ENCODE measurements around the gene CFAP97.
A peak's percentile ranks its signal among the peaks of the same experiment; 100 is the strongest.

Gene CFAP97

GRCh38 chr4:185190306-185190856, 13.4 kb downstream of the CFAP97 start:
- in situ Hi-C loops (cut with HindIII; ENCODE audit: low sequenced_read_pairs), result loop anchor here (25.0 kb wide), 1 partner anchor 847 kb away; no protein-coding TSS in a partner anchor
- no peak overlapping the region for H3K4me3 ChIP-seq (ENCODE audit: low read depth, low read length)
- no peak for TF ChIP-seq CTCF (IDR thresholded peaks at IDR 0.05; ENCODE audit: low read depth, low read length, missing control alignments)
- DNase-seq (ENCODE audit: low read depth), result no peak

- TF ChIP-seq CTCF (IDR thresholded peaks at IDR 0.05; ENCODE audit: low read depth, low read length, missing control alignments), result no peak
- in situ Hi-C loops (cut with HindIII; ENCODE audit: low sequenced_read_pairs), result loop anchor here (25.0 kb wide), 1 partner anchor 848 kb away; no protein-coding TSS in a partner anchor
- DNase-seq (ENCODE audit: low read depth), result no peak
- no peak overlapping the region for H3K4me3 ChIP-seq (ENCODE audit: low read depth, low read length)
These were observed 14.0 kb downstream of the CFAP97 start for GRCh38 chr4:185189606-185190305.

GRCh38 chr4:185186769-185187168, 17.0 kb downstream of the CFAP97 start:
- H3K4me3 ChIP-seq (ENCODE audit: low read depth, low read length), result no peak overlapping the region
- no peak for DNase-seq (ENCODE audit: low read depth)
- TF ChIP-seq CTCF (IDR thresholded peaks at IDR 0.05; ENCODE audit: low read depth, low read length, missing control alignments), result no peak
- in situ Hi-C loops (cut with HindIII; ENCODE audit: low sequenced_read_pairs), result loop anchor here (25.0 kb wide), 1 partner anchor 851 kb away; no protein-coding TSS in a partner anchor

- in situ Hi-C loops (cut with HindIII; ENCODE audit: low sequenced_read_pairs), result loop anchor here (5.0 to 25.0 kb wide), 2 partner anchors 54 to 854 kb away; no protein-coding TSS in a partner anchor
- peak; percentile 92 for DNase-seq (ENCODE audit: low read depth)
- TF ChIP-seq CTCF (IDR thresholded peaks at IDR 0.05; ENCODE audit: low read depth, low read length, missing control alignments), result peak; percentile 81
- no peak overlapping the region for H3K4me3 ChIP-seq (ENCODE audit: low read depth, low read length)
These were observed 20.0 kb downstream of the CFAP97 start for GRCh38 chr4:185183622-185184281.

- TF ChIP-seq CTCF (IDR thresholded peaks at IDR 0.05; ENCODE audit: low read depth, low read length, missing control alignments), result no peak
- in situ Hi-C loops (cut with HindIII; ENCODE audit: low sequenced_read_pairs), result loop anchor here (5.0 to 25.0 kb wide), 2 partner anchors 55 to 855 kb away; no protein-coding TSS in a partner anchor
- no peak for DNase-seq (ENCODE audit: low read depth)
- no peak overlapping the region for H3K4me3 ChIP-seq (ENCODE audit: low read depth, low read length)
These were observed 21.6 kb downstream of the CFAP97 start for GRCh38 chr4:185182239-185182638.

GRCh38 chr4:185179488-185179887, 24.3 kb downstream of the CFAP97 start:
- H3K4me3 ChIP-seq (ENCODE audit: low read depth, low read length), result no peak overlapping the region
- TF ChIP-seq CTCF (IDR thresholded peaks at IDR 0.05; ENCODE audit: low read depth, low read length, missing control alignments), result no peak
- in situ Hi-C loops (cut with HindIII; ENCODE audit: low sequenced_read_pairs), result loop anchor here (25.0 kb wide), 1 partner anchor 858 kb away; no protein-coding TSS in a partner anchor
- DNase-seq (ENCODE audit: low read depth), result no peak

Data from astrocyte of the cerebellum (primary cell).